HepG2 (cell line): ENCODE results near the gene ZDHHC3. TPM values are rescaled to one million over a fixed set of nuclear protein-coding genes. Genes with fewer than 3 reads are reported as not detected.

ENCODE experiments used
- ATAC-seq: fragments of 200-7000 bp; cut with Tn5 transposase; 3 replicates; pipeline ENCODE4 v1.9.1; 2020; ENCODE audit warnings: mild to moderate bottlenecking, moderate library complexity
- BruUV-seq: library from RNA; stranded (reverse); fragments of 400-500 nt; replicated peaks from 2 replicates; lab custom pipeline; 2021; lab: Mats Ljungman, UMichigan
- CTCF ChIA-PET: fragments of 300-600 bp; formaldehyde crosslinking; extraction: SDS; loops from one replicate; lab custom pipeline; 2021; ENCODE audit warnings: low total read pairs, inconsistent platforms, low intra/inter-chr PET ratio; lab: Yijun Ruan, JAX
- POLR2A ChIA-PET: fragments of 350-600 bp; sonication (Branson Sonifier 250); formaldehyde crosslinking; loops from one replicate; lab custom pipeline; 2020; ENCODE audit warnings: antibody characterized with exemption, inconsistent platforms; lab: Yijun Ruan, JAX
- DNase-seq: peaks from one replicate; pipeline ENCODE4 v3.0.0-alpha.2; 2015; ENCODE audit warnings: low spot score
- FAIRE-seq: peaks from 3 replicates; lab custom pipeline; 2011; peaks lifted over from hg19 to GRCh38; lab: Jason Lieb, UNC
- H2AFZ ChIP-seq: one replicate; pipeline ENCODE4 v1.6.1; 2011; ENCODE audit warnings: low read length, inconsistent platforms
- H3K27ac ChIP-seq: fragments of 300-600 bp; 3 replicates; pipeline ENCODE4 v1.8.0; 2011; ENCODE audit warnings: mixed run types, mild to moderate bottlenecking, mixed read lengths, low read length, inconsistent platforms; ENCODE audit not compliant: insufficient read depth; ENCODE audit errors: extremely low read length
- H3K27me3 ChIP-seq, 2 experiments: fragments of 200-600 bp in 1 of 2; 2 replicates in 1 of 2; 3 replicates in 1 of 2; pipeline versions ENCODE4 v1.6.0 to v1.8.0; 2011; ENCODE audit warnings: low read length in 2 of 2, mild to moderate bottlenecking in 2 of 2, moderate library complexity in 2 of 2, inconsistent platforms in 1 of 2; ENCODE audit not compliant: insufficient read depth in 2 of 2, control insufficient read depth in 1 of 2
- H3K36me3 ChIP-seq, 2 experiments: fragments of 200-600 bp in 1 of 2; replicated peaks in 1 of 2; 2 replicates in 1 of 2; 3 replicates in 1 of 2; pipeline versions ENCODE4 v1.5.1 to v1.8.0; 2011; ENCODE audit warnings: low read length in 2 of 2, inconsistent platforms in 1 of 2; ENCODE audit not compliant: insufficient read depth in 2 of 2, control insufficient read depth in 1 of 2
- H3K4me1 ChIP-seq: 2 replicates; pipeline ENCODE4 v1.5.1; 2012; ENCODE audit warnings: low read length, inconsistent platforms; ENCODE audit not compliant: insufficient read depth
- H3K4me2 ChIP-seq: 2 replicates; pipeline ENCODE4 v1.6.0; 2011; ENCODE audit warnings: low read depth, low read length, inconsistent platforms
- H3K4me3 ChIP-seq, 3 experiments: fragments of 200-600 bp in 1 of 3; sonication (generic), shearing (Covaris generic) in 1 of 3; replicated peaks in 1 of 3; 2 replicates each; pipeline ENCODE4 v1.5.1; 2011 to 2016; ENCODE audit warnings: low read length in 3 of 3, inconsistent platforms in 2 of 3, low read depth in 2 of 3, mild to moderate bottlenecking in 2 of 3, control low read depth in 1 of 3, mixed read lengths in 1 of 3; ENCODE audit not compliant: insufficient read depth in 1 of 3
- H3K79me2 ChIP-seq: one replicate; pipeline ENCODE4 v1.6.1; 2011; ENCODE audit warnings: low read length, inconsistent platforms; ENCODE audit not compliant: insufficient read depth
- H3K9ac ChIP-seq: 2 replicates; pipeline ENCODE4 v1.6.0; 2011; ENCODE audit warnings: mild to moderate bottlenecking, low read depth, low read length, inconsistent platforms; ENCODE audit not compliant: insufficient read depth
- H3K9me3 ChIP-seq: 2 replicates; pipeline ENCODE4 v1.5.1; 2012; ENCODE audit warnings: mild to moderate bottlenecking, low read length
- H4K20me1 ChIP-seq: 2 replicates; pipeline ENCODE4 v1.6.0; 2011; ENCODE audit warnings: inconsistent platforms, mild to moderate bottlenecking, low read length, moderate library complexity; ENCODE audit not compliant: insufficient read depth
- AHDC1 ChIP-seq: sonication (generic); formaldehyde crosslinking; IDR thresholded peaks from 2 replicates; pipeline ENCODE4 v1.5.1; 2020; ENCODE audit warnings: mild to moderate bottlenecking, missing genetic modification reagents, borderline replicate concordance
- ELF1 ChIP-seq: sonication (generic); formaldehyde crosslinking; IDR thresholded peaks from 2 replicates; pipeline ENCODE4 v1.4.0; 2020; ENCODE audit warnings: missing genetic modification reagents
- HBP1 ChIP-seq: IDR thresholded peaks from 2 replicates; pipeline ENCODE4 v1.6.1; 2016; ENCODE audit warnings: low read depth, control low read depth
- IRF9 ChIP-seq: sonication (generic); formaldehyde crosslinking; IDR thresholded peaks from 2 replicates; pipeline ENCODE4 v1.8.0; 2022; ENCODE audit warnings: missing genetic modification reagents, mild to moderate bottlenecking, borderline replicate concordance
- LCORL ChIP-seq, 2 experiments: fragments of 450-650 bp in 1 of 2; sonication (generic) in 1 of 2; formaldehyde crosslinking in 1 of 2; IDR thresholded peaks; 2 replicates each; pipeline versions ENCODE4 v1.5.0 to v1.6.1; 2017 to 2020; ENCODE audit warnings: antibody characterized with exemption in 1 of 2, missing genetic modification reagents in 1 of 2
- ONECUT2 ChIP-seq: sonication (generic); formaldehyde crosslinking; IDR thresholded peaks from 2 replicates; pipeline ENCODE4 v1.4.0; 2020; ENCODE audit warnings: missing genetic modification reagents
- SAP130 ChIP-seq: IDR thresholded peaks from 2 replicates; pipeline ENCODE4 v1.6.1; 2016; ENCODE audit warnings: low read depth
- SOX6 ChIP-seq, 2 experiments: fragments of 450-650 bp in 1 of 2; sonication (generic) in 1 of 2; formaldehyde crosslinking in 1 of 2; IDR thresholded peaks; 2 replicates each; pipeline versions ENCODE4 v1.4.0 to v1.6.1; 2017 to 2020; ENCODE audit warnings: antibody characterized with exemption in 1 of 2, mild to moderate bottlenecking in 1 of 2, missing genetic modification reagents in 1 of 2
- UBTF ChIP-seq: sonication (generic); formaldehyde crosslinking; IDR thresholded peaks from 2 replicates; pipeline ENCODE4 v1.4.0; 2020; ENCODE audit warnings: mild to moderate bottlenecking, missing genetic modification reagents
- ZNF816 ChIP-seq: sonication (generic); formaldehyde crosslinking; IDR thresholded peaks from 2 replicates; pipeline ENCODE4 v1.8.0; 2022; ENCODE audit warnings: missing genetic modification reagents, mild to moderate bottlenecking, borderline replicate concordance
- WGBS: methylation state at CpG from one replicate; pipeline ENCODE4 v1.1.6; 2017; ENCODE audit warnings: low lambda C conversion rate; 5-methylcytosine and 5-hydroxymethylcytosine counted together
- in situ Hi-C: cut with HindIII; loops from 2 replicates; pipeline ENCODE4 v1.10.0; 2017; ENCODE audit warnings: low pct_unique_long_range_greater_than_20kb; ENCODE audit not compliant: extremely low pct_ligation_motif_present
- intact Hi-C: fragments of 100-400 bp; cut with micrococcal nuclease; formaldehyde crosslinking; loops from one replicate; pipeline ENCODE4 v1.10.0; 2022; ENCODE audit not compliant: unreplicated experiment
- polyA plus RNA-seq, 8 experiments: library from polyadenylated mRNA; depleted of rRNA in 3 of 8; stranded (reverse) in 7 of 8; unstranded in 1 of 8; fragments of >200 nt; fragmentation: Illumina TruSeq in 4 of 8; extraction: Trizol in 4 of 8; gene quantifications; 2 replicates each; pipeline versions ENCODE4 v1.2.1 to v1.2.3, GENCODE V29; 2011 to 2016; ENCODE audit warnings: low read depth in 4 of 8, missing spikeins in 1 of 8, mixed read lengths in 1 of 8; ENCODE audit not compliant: insufficient read depth in 1 of 8
- total RNA-seq, 5 experiments: library from RNA; depleted of rRNA; stranded (reverse); fragments of >200 nt; fragmentation: Illumina TruSeq; extraction: Trizol; gene quantifications; 2 replicates each; pipeline ENCODE4 v1.2.3, GENCODE V29; 2016; ENCODE audit warnings: low read depth in 1 of 5

ZDHHC3 gene
- total and polyA plus RNA-seq, 2 of the 13 experiments (the other 11 are each of a cell fraction or from before 2014, with no cell fraction given) = 44.1 to 65.7 TPM

GRCh38 chr3:44902628-44903027 is 73.3 kb downstream of the ZDHHC3 start (continued):
- TF ChIP-seq AHDC1 (CRISPR knock-in tag) = peak; percentile 28; the same call in 1 of the 2 replicates
- no peak for TF ChIP-seq ONECUT2 (CRISPR knock-in tag)
- TF ChIP-seq SAP130 (CRISPR knock-in tag) = 0 out of 2 replicates have a peak, but pooled peaks have one; percentile 22

GRCh38 chr3:44899683-44900367 is 76.1 kb downstream of the ZDHHC3 start:
- Histone ChIP-seq H3K9ac (no peak overlapping the region), H3K27me3 (peaks cover 0 to 3% of the 10 kb centered on the region in 2 experiments; a peak in 1 of 5 replicates), H4K20me1 (no peaks in the 10 kb centered on the region), H3K9me3 (no peaks in the 10 kb centered on the region), H3K4me3 (peak overlapping the region; percentile 3 to 52 (median 13); a peak in 5 of 6 replicates), H3K36me3 (no peaks in the 10 kb centered on the region), H2AFZ (no peak overlapping the region), H3K27ac (no peak overlapping the region), H3K4me1 (peaks cover 57% of the 10 kb centered on the region), H3K4me2 (peak overlapping the region; percentile 79), H3K79me2 (no peaks in the 10 kb centered on the region)
- FAIRE-seq = no peak
- DNase-seq = no peak
- in situ Hi-C loops = no loop called here
- CTCF ChIA-PET = no interaction called here
- 3% methylated on average over 11 of the region's 13 CpGs for WGBS
- peak; percentile 73 for ATAC-seq
- POLR2A ChIA-PET = no interaction called here
- intact Hi-C loops = no loop called here
- BruUV-seq = no TSS peak
- no peak for TF ChIP-seq ELF1 (CRISPR knock-in tag)
- TF ChIP-seq LCORL (IDR thresholded peaks at IDR 0.05) = no peak
- 0 out of 2 replicates have a peak, but pooled peaks have one; percentile 39 for TF ChIP-seq LCORL (CRISPR knock-in tag; IDR thresholded peaks at IDR 0.05)
- no peak for TF ChIP-seq SOX6 (IDR thresholded peaks at IDR 0.05)
- peak; percentile 29; the same call in 1 of the 2 replicates for TF ChIP-seq SOX6 (CRISPR knock-in tag; IDR thresholded peaks at IDR 0.05)
- 0 out of 2 replicates have a peak, but pooled peaks have one; percentile 19 for TF ChIP-seq UBTF (CRISPR knock-in tag)
- no peak for TF ChIP-seq HBP1
- TF ChIP-seq ZNF816 (CRISPR knock-in tag) = no peak
- no peak for TF ChIP-seq IRF9 (CRISPR knock-in tag)
